IMR-90 (cell line): ENCODE measurements around the gene ABCB6. TPM values are rescaled to one million over a fixed set of nuclear protein-coding genes. Genes with fewer than 3 reads are reported as not detected.

Source experiments
- ATAC-seq: fragments of 200-7000 bp; cut with Tn5 transposase; 2 replicates; pipeline ENCODE4 v1.9.1; 2020; ENCODE audit warnings: low read depth, mild to moderate bottlenecking, moderate library complexity
- BruUV-seq: library from RNA; stranded (reverse); fragments of 400-500 nt; replicated peaks from 2 replicates; lab custom pipeline; 2021; lab: Mats Ljungman, UMichigan
- CTCF ChIA-PET: fragments of 300-600 bp; formaldehyde crosslinking; extraction: SDS; loops from one replicate; lab custom pipeline; 2021; ENCODE audit warnings: antibody characterized with exemption; lab: Yijun Ruan, JAX
- POLR2A ChIA-PET: fragments of 300-600 bp; sonication (Branson Sonifier 250); formaldehyde crosslinking; loops from one replicate; lab custom pipeline; 2022; ENCODE audit warnings: antibody characterized with exemption; ENCODE audit not compliant: unreplicated experiment; lab: Charles Lee
- DNase-seq: peaks from one replicate; pipeline ENCODE4 v3.0.0; 2013
- H2AFZ ChIP-seq: replicated peaks from 2 replicates; pipeline ENCODE3; 2013; ENCODE audit warnings: low read length, mild to moderate bottlenecking; ENCODE audit not compliant: poor library complexity
- H2AK5ac ChIP-seq: 2 replicates; pipeline ENCODE4 v1.6.1; 2013; ENCODE audit warnings: low read depth, low read length, inconsistent platforms
- H2AK9ac ChIP-seq: replicated peaks from 2 replicates; pipeline ENCODE3; 2013; ENCODE audit warnings: mild to moderate bottlenecking, low read depth, low read length, moderate library complexity; ENCODE audit not compliant: poor library complexity
- H2BK120ac ChIP-seq: 2 replicates; pipeline ENCODE4 v1.6.1; 2013; ENCODE audit warnings: low read depth, low read length, inconsistent platforms
- H2BK15ac ChIP-seq: 3 replicates; pipeline ENCODE4 v1.6.1; 2013; ENCODE audit warnings: low read depth, low read length, inconsistent platforms
- H2BK20ac ChIP-seq: 2 replicates; pipeline ENCODE4 v1.6.1; 2013; ENCODE audit warnings: low read depth, mild to moderate bottlenecking, inconsistent platforms, low read length, moderate library complexity
- H2BK5ac ChIP-seq: 2 replicates; pipeline ENCODE4 v1.6.1; 2013; ENCODE audit warnings: mild to moderate bottlenecking, low read depth, low read length, inconsistent platforms; ENCODE audit not compliant: poor library complexity, severe bottlenecking
- H3K14ac ChIP-seq: replicated peaks from 2 replicates; pipeline ENCODE4 v1.6.1; 2013; ENCODE audit warnings: low read depth, low read length, inconsistent platforms
- H3K18ac ChIP-seq: 2 replicates; pipeline ENCODE4 v1.6.1; 2013; ENCODE audit warnings: low read depth, low read length, control low read depth
- H3K23ac ChIP-seq: 2 replicates; pipeline ENCODE4 v1.6.1; 2013; ENCODE audit warnings: low read depth, low read length, inconsistent platforms
- H3K27ac ChIP-seq: 2 replicates; pipeline ENCODE4 v1.5.1; 2013; ENCODE audit warnings: mild to moderate bottlenecking, control low read depth, low read length; ENCODE audit not compliant: insufficient read depth
- H3K27me3 ChIP-seq: 2 replicates; pipeline ENCODE4 v1.6.1; 2013; ENCODE audit warnings: low read length; ENCODE audit not compliant: control insufficient read depth, insufficient read depth
- H3K36me3 ChIP-seq: 2 replicates; pipeline ENCODE4 v1.6.1; 2013; ENCODE audit warnings: low read length, mixed read lengths; ENCODE audit not compliant: control insufficient read depth, insufficient read depth
- H3K4ac ChIP-seq: 2 replicates; pipeline ENCODE4 v1.6.1; 2013; ENCODE audit warnings: low read depth, low read length, inconsistent platforms
- H3K4me1 ChIP-seq: 2 replicates; pipeline ENCODE4 v1.6.1; 2013; ENCODE audit warnings: low read length, mixed read lengths; ENCODE audit not compliant: control insufficient read depth, insufficient read depth
- H3K4me2 ChIP-seq: 2 replicates; pipeline ENCODE4 v1.6.1; 2013; ENCODE audit warnings: low read depth, mild to moderate bottlenecking, control low read depth, low read length, moderate library complexity
- H3K4me3 ChIP-seq: 2 replicates; pipeline ENCODE4 v1.5.1; 2013; ENCODE audit warnings: low read depth, mild to moderate bottlenecking, control low read depth, low read length, moderate library complexity; ENCODE audit not compliant: insufficient read depth
- H3K56ac ChIP-seq: 2 replicates; pipeline ENCODE4 v1.6.1; 2013; ENCODE audit warnings: low read length, inconsistent platforms; ENCODE audit not compliant: insufficient read depth; ENCODE audit errors: extremely low read depth
- H3K79me1 ChIP-seq, 2 experiments: 2 replicates each; pipeline ENCODE4 v1.6.1; 2013; ENCODE audit warnings: low read length in 2 of 2, inconsistent platforms in 1 of 2, low read depth in 1 of 2
- H3K9ac ChIP-seq: 2 replicates; pipeline ENCODE4 v1.6.1; 2013; ENCODE audit warnings: low read depth, low read length, control low read depth
- H3K9me1 ChIP-seq: 2 replicates; pipeline ENCODE4 v1.6.1; 2013; ENCODE audit warnings: low read length, inconsistent platforms; ENCODE audit not compliant: insufficient read depth
- H3K9me3 ChIP-seq: 2 replicates; pipeline ENCODE4 v1.6.1; 2013; ENCODE audit warnings: low read length; ENCODE audit not compliant: control insufficient read depth, insufficient read depth
- H4K20me1 ChIP-seq: 2 replicates; pipeline ENCODE4 v1.6.1; 2013; ENCODE audit warnings: low read length, inconsistent platforms; ENCODE audit not compliant: insufficient read depth
- H4K5ac ChIP-seq: 2 replicates; pipeline ENCODE4 v1.6.1; 2013; ENCODE audit warnings: mild to moderate bottlenecking, low read depth, low read length, control low read depth
- H4K8ac ChIP-seq, 2 experiments: 2 replicates each; pipeline ENCODE4 v1.6.1; 2013; ENCODE audit warnings: low read depth in 2 of 2, low read length in 2 of 2, control low read depth in 1 of 2, inconsistent platforms in 1 of 2
- H4K91ac ChIP-seq: 2 replicates; pipeline ENCODE4 v1.6.1; 2013; ENCODE audit warnings: low read depth, low read length, inconsistent platforms; ENCODE audit not compliant: insufficient read depth
- CHD1 ChIP-seq: IDR thresholded peaks from 2 replicates; pipeline ENCODE4 v1.6.1; 2012; ENCODE audit warnings: low read depth, low read length, improper control_type of control experiment
- MXI1 ChIP-seq: IDR thresholded peaks from 2 replicates; pipeline ENCODE4 v1.6.1; 2012; ENCODE audit warnings: low read depth, mild to moderate bottlenecking, low read length, moderate library complexity, borderline replicate concordance
- NFE2L2 ChIP-seq: fragments of 150-350 bp; IDR thresholded peaks from 2 replicates; pipeline ENCODE4 v1.6.1; 2016; ENCODE audit warnings: low read depth, mild to moderate bottlenecking, low read length
- RAD21 ChIP-seq: IDR thresholded peaks from 2 replicates; pipeline ENCODE4 v1.6.1; 2012; ENCODE audit warnings: low read length, improper control_type of control experiment
- SMC3 ChIP-seq: fragments of 150-350 bp; IDR thresholded peaks from 2 replicates; pipeline ENCODE4 v1.6.1; 2016; ENCODE audit warnings: low read depth, mild to moderate bottlenecking, antibody characterized with exemption, low read length, moderate library complexity
- WGBS, 2 experiments: methylation state at CpG; one replicate each; pipeline versions ENCODE4 v1.1.5 to v1.1.7; 2013; ENCODE audit warnings: missing lambda C conversion rate in 2 of 2; ENCODE audit not compliant: insufficient read length in 1 of 2; ENCODE audit errors: extremely low coverage in 2 of 2; 5-methylcytosine and 5-hydroxymethylcytosine counted together
- dilution Hi-C: fragments of 300-500 bp; cut with HindIII; formaldehyde crosslinking; loops from one replicate; pipeline ENCODE4 v1.14.3; 2018; ENCODE audit warnings: low sequenced_read_pairs; ENCODE audit not compliant: unreplicated experiment
- in situ Hi-C: fragments of 300-500 bp; cut with MboI; formaldehyde crosslinking; loops from 3 replicates; pipeline ENCODE4 v1.14.3; 2019; ENCODE audit warnings: low sequenced_read_pairs, inconsistent platforms, mixed read lengths
- intact Hi-C: fragments of 100-400 bp; cut with micrococcal nuclease; formaldehyde crosslinking; loops from 2 replicates; pipeline ENCODE4 v1.10.0; 2022
- polyA plus RNA-seq, 3 experiments: library from polyadenylated mRNA; depleted of rRNA; stranded (reverse); fragments of >200 nt; gene quantifications; 2 replicates each; pipeline ENCODE4 v1.2.3, GENCODE V29; 2012; ENCODE audit warnings: low replicate concordance in 1 of 3
- total RNA-seq: library from RNA; depleted of rRNA; stranded (reverse); fragments of >200 nt; gene quantifications from 2 replicates; pipeline ENCODE4 v1.2.3, GENCODE V29; 2012
- TF ChIP-seq, protein P1 (sequence below): fragments of 150-350 bp; IDR thresholded peaks from 2 replicates; pipeline ENCODE4 v1.6.1; 2016; ENCODE audit warnings: low read depth, mild to moderate bottlenecking, low read length, moderate library complexity, borderline replicate concordance
- TF ChIP-seq, protein P2 (sequence below): conservative IDR thresholded peaks from 2 replicates; pipeline ENCODE4 v1.5.1; 2012; ENCODE audit warnings: mild to moderate bottlenecking, low read depth, low read length, improper control_type of control experiment
- TF ChIP-seq, protein P3 (sequence below): fragments of 150-350 bp; IDR thresholded peaks from 2 replicates; pipeline ENCODE4 v1.6.1; 2017; ENCODE audit warnings: mild to moderate bottlenecking, antibody characterized with exemption, low read length, low read depth

Gene ABCB6
- total and polyA plus RNA-seq, 2 of the 4 experiments (the other 2 are of a cell fraction): 12.5 to 24.7 TPM

DNA sequence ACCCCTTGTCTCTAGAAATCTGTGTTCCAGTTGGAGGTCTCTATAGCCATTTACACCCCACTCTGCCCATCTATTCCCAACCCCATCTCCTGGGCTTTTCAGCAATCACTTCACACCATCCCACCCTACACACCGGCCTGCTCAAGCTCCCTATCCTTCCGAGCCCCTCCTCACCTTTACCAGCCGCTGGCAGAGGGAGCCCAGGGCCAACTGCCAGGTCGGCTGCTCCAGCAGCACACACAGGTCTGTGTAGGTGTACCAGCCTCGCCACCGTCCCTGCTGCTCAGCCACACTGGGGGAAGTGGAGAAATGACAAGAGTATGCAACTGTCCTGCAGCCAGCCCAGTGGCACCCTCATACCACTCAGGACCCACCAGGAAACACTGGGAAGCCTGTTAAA lies 45.6 kb downstream of the ABCB6 start:
- Histone ChIP-seq H3K9me3 (no peaks in the 10 kb centered on the region), H2BK5ac (no peak overlapping the region), H3K56ac (no peak overlapping the region), H3K36me3 (peaks cover 20% of the 10 kb centered on the region), H3K23ac (no peak overlapping the region), H2BK15ac (no peak overlapping the region), H4K20me1 (peaks cover 7% of the 10 kb centered on the region; the same call in 1 of the 2 replicates), H3K9me1 (0 out of 2 replicates have a peak, but pooled peaks cover 4% of the 10 kb centered on the region), H3K9ac (no peak overlapping the region), H3K4ac (no peak overlapping the region), H4K8ac (no peak overlapping the region), H4K5ac (no peak overlapping the region), H2AFZ (no peak overlapping the region), H3K27me3 (no peaks in the 10 kb centered on the region), H2AK9ac (no peak overlapping the region), H3K4me2 (no peak overlapping the region), H3K14ac (no peak overlapping the region), H2BK120ac (no peak overlapping the region), H3K27ac (no peak overlapping the region), H2AK5ac (no peak overlapping the region), H4K91ac (no peak overlapping the region), H3K79me1 (peaks cover 3 to 21% of the 10 kb centered on the region in 2 experiments; a peak in 2 of 4 replicates), H3K4me3 (no peak overlapping the region), H3K18ac (no peak overlapping the region), H3K4me1 (peaks cover 5% of the 10 kb centered on the region; the same call in 1 of the 2 replicates), H2BK20ac (no peak overlapping the region)
- ATAC-seq (no peak), DNase-seq (no peak)
- TF ChIP-seq MXI1 (no peak), NFE2L2 (no peak), SMC3 (no peak), RAD21 (no peak), CHD1 (no peak)
- TF ChIP-seq, protein P1, sequence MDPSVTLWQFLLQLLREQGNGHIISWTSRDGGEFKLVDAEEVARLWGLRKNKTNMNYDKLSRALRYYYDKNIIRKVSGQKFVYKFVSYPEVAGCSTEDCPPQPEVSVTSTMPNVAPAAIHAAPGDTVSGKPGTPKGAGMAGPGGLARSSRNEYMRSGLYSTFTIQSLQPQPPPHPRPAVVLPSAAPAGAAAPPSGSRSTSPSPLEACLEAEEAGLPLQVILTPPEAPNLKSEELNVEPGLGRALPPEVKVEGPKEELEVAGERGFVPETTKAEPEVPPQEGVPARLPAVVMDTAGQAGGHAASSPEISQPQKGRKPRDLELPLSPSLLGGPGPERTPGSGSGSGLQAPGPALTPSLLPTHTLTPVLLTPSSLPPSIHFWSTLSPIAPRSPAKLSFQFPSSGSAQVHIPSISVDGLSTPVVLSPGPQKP: no peak
- TF ChIP-seq, protein P2, sequence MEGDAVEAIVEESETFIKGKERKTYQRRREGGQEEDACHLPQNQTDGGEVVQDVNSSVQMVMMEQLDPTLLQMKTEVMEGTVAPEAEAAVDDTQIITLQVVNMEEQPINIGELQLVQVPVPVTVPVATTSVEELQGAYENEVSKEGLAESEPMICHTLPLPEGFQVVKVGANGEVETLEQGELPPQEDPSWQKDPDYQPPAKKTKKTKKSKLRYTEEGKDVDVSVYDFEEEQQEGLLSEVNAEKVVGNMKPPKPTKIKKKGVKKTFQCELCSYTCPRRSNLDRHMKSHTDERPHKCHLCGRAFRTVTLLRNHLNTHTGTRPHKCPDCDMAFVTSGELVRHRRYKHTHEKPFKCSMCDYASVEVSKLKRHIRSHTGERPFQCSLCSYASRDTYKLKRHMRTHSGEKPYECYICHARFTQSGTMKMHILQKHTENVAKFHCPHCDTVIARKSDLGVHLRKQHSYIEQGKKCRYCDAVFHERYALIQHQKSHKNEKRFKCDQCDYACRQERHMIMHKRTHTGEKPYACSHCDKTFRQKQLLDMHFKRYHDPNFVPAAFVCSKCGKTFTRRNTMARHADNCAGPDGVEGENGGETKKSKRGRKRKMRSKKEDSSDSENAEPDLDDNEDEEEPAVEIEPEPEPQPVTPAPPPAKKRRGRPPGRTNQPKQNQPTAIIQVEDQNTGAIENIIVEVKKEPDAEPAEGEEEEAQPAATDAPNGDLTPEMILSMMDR: no peak
- TF ChIP-seq, protein P3, sequence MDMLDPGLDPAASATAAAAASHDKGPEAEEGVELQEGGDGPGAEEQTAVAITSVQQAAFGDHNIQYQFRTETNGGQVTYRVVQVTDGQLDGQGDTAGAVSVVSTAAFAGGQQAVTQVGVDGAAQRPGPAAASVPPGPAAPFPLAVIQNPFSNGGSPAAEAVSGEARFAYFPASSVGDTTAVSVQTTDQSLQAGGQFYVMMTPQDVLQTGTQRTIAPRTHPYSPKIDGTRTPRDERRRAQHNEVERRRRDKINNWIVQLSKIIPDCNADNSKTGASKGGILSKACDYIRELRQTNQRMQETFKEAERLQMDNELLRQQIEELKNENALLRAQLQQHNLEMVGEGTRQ: no peak
- intact Hi-C loops: no loop called here
- dilution Hi-C loops: no loop called here
- ChIA-PET CTCF (interaction anchor here (1.5 kb wide), 1 partner anchor 122 kb away, joined by 4 read pairs; no protein-coding TSS in a partner anchor), POLR2A (no interaction called here)
- no TSS peak for BruUV-seq
- in situ Hi-C loops: loop anchor here (5.0 kb wide), 2 partner anchors 34 to 124 kb away; partner anchors contain the start of gene ZFAND2B
- WGBS, 2 experiments: no CpG with 5 or more reads among the region's 6 CpGs
